Ovary (tissue), 9 donors: ENCODE data around the gene PHACTR1. TPM values are rescaled to one million over a fixed set of nuclear protein-coding genes. Genes with fewer than 3 reads are reported as not detected.

Source experiments
- DNase-seq, 5 donors: peaks; one replicate each; pipeline ENCODE4 v3.0.0-alpha.2; 2019 to 2020
- H3K27ac ChIP-seq, 2 donors: fragments of 200-600 bp; one replicate each; pipeline versions ENCODE4 v1.5.1 to v1.8.0; 2019 to 2022
- H3K27me3 ChIP-seq: fragments of 200-600 bp; one replicate; pipeline ENCODE4 v1.8.0; 2022
- H3K36me3 ChIP-seq: fragments of 200-600 bp; sonication (generic); one replicate; pipeline ENCODE4 v1.5.1; 2019
- H3K4me1 ChIP-seq: one replicate; pipeline ENCODE4 v1.8.1; 2013; ENCODE audit warnings: mild to moderate bottlenecking, moderate library complexity; ENCODE audit not compliant: insufficient read depth
- H3K4me3 ChIP-seq: fragments of 200-600 bp; sonication (generic); one replicate; pipeline ENCODE4 v1.5.1; 2017
- H3K9me3 ChIP-seq, 2 donors: fragments of 200-600 bp in 1 of 2; sonication (generic) in 1 of 2; one replicate each; pipeline versions ENCODE4 v1.5.1 to v1.8.1; 2013 to 2019; ENCODE audit warnings: mild to moderate bottlenecking in 1 of 2, moderate library complexity in 1 of 2
- CTCF ChIP-seq, 3 donors: fragments of 450-650 bp in 2 of 3; fragments of 200-600 bp in 1 of 3; IDR thresholded peaks; one replicate each; pipeline versions ENCODE4 v1.5.1 to v1.8.0; 2016 to 2022; ENCODE audit warnings: antibody characterized with exemption in 3 of 3, mild to moderate bottlenecking in 1 of 3
- EP300 ChIP-seq: sonication (generic); formaldehyde crosslinking; IDR thresholded peaks from one replicate; pipeline ENCODE4 v1.6.1; 2017; ENCODE audit warnings: antibody characterized with exemption
- POLR2A ChIP-seq: fragments of 450-650 bp; IDR thresholded peaks from one replicate; pipeline ENCODE4 v1.6.1; 2017; ENCODE audit warnings: antibody characterized with exemption, mild to moderate bottlenecking, moderate library complexity
- WGBS, 3 donors: extraction: QIAGEN DNeasy Blood & Tissue Kit in 1 of 3; methylation state at CpG; one replicate each; pipeline versions ENCODE4 v1.1.5 to v1.1.7; 2013 to 2017; 5-methylcytosine and 5-hydroxymethylcytosine counted together
- intact Hi-C, 4 donors: fragments of 100-400 bp; cut with DNase I; formaldehyde crosslinking; loops; one replicate each; pipeline versions ENCODE4 v1.11.0 to v1.15.1; 2022 to 2023
- polyA plus RNA-seq, 2 donors: library from polyadenylated mRNA; stranded (reverse); fragments of 200-250 nt in 1 of 2; fragments of 350-450 nt in 1 of 2; fragmentation: Illumina TruSeq in 1 of 2; extraction: RNeasy Lipid Tissue Mini Kit (QIAGEN cat#74804) in 1 of 2; gene quantifications; one replicate each; pipeline ENCODE4 v1.2.3, GENCODE V29; 2013 to 2014
- total RNA-seq, 7 donors: library from RNA; depleted of rRNA in 2 of 7; stranded (reverse); fragments of >200 nt in 2 of 7; fragmentation: NEBNext Ultra II Directional in 3 of 7; extraction: Animal tissue kit (Norgen Biotek cat#: 25700) in 3 of 7; gene quantifications; one replicate each; pipeline versions ENCODE4 v1.1.0 to v1.2.4, GENCODE V29; 2016 to 2023
- donor health status: DM: no; HTN: no; CAD: no; lungs with moderate emphysema.
- donor health status: DM: no; HTN: no; CAD: no.
- donor health status: Bipolar disorder and iron deficiency.
- donor health status: DM: yes; HTN: yes; CAD: no.
- donor health status: DM: no; HTN: no; CAD: no.
- donor health status: DM: yes; HTN: yes; CAD: no.

PHACTR1 gene
- total and polyA plus RNA-seq, 9 donors, result 0.48 to 10.9 (median 3.7) TPM

GRCh38 chr6:13099771-13100170, 383.2 kb downstream of the PHACTR1 start:
- Histone ChIP-seq H3K36me3 (no peaks in the 10 kb centered on the region), H3K27ac (no peak overlapping the region), H3K27me3 (no peaks in the 10 kb centered on the region), H3K9me3 (no peaks in the 10 kb centered on the region), H3K4me1 (no peaks in the 10 kb centered on the region), H3K4me3 (no peak overlapping the region)
- intact Hi-C loops, result no loop called here
- no peak for TF ChIP-seq POLR2A
- TF ChIP-seq EP300, result no peak
- no peak for TF ChIP-seq CTCF (IDR thresholded peaks at IDR 0.05)
- DNase-seq, result no peak

GRCh38 chr6:13101409-13101808, 384.8 kb downstream of the PHACTR1 start:
- Histone ChIP-seq H3K4me3 (no peak overlapping the region), H3K27me3 (no peaks in the 10 kb centered on the region), H3K4me1 (no peaks in the 10 kb centered on the region), H3K36me3 (no peaks in the 10 kb centered on the region), H3K9me3 (no peaks in the 10 kb centered on the region), H3K27ac (no peak overlapping the region)
- intact Hi-C loops, result no loop called here
- WGBS, 3 donors, result 89 to 96% (median 89%) methylated on average over 5 of the region's 5 CpGs
- TF ChIP-seq POLR2A, result no peak
- no peak for TF ChIP-seq CTCF (IDR thresholded peaks at IDR 0.05)
- no peak for TF ChIP-seq EP300
- no peak for DNase-seq

GRCh38 chr6:13101985-13102384, 385.4 kb downstream of the PHACTR1 start:
- no peak for DNase-seq
- no peaks in the 10 kb centered on the region for H3K4me1 ChIP-seq
- H3K27me3 ChIP-seq, result no peaks in the 10 kb centered on the region
- intact Hi-C loops, result no loop called here
- no peaks in the 10 kb centered on the region for H3K9me3 ChIP-seq
- no peak overlapping the region for H3K27ac ChIP-seq
- 39 to 58% (median 41%) methylated on average over 2 of the region's 2 CpGs for WGBS, 3 donors
- TF ChIP-seq POLR2A (no peak), CTCF (IDR thresholded peaks at IDR 0.05) (no peak), EP300 (no peak)
- no peaks in the 10 kb centered on the region for H3K36me3 ChIP-seq
- H3K4me3 ChIP-seq, result no peak overlapping the region

- DNase-seq, result no peak
- Histone ChIP-seq H3K9me3 (no peaks in the 10 kb centered on the region), H3K4me3 (no peak overlapping the region), H3K36me3 (no peaks in the 10 kb centered on the region), H3K27ac (no peak overlapping the region), H3K27me3 (no peaks in the 10 kb centered on the region), H3K4me1 (no peaks in the 10 kb centered on the region)
- intact Hi-C loops, result no loop called here
- TF ChIP-seq CTCF (IDR thresholded peaks at IDR 0.05) (no peak), POLR2A (no peak), EP300 (no peak)
Observed at GRCh38 chr6:13103169-13103568, 386.6 kb downstream of the PHACTR1 start.

GRCh38 chr6:13105139-13105538, 388.6 kb downstream of the PHACTR1 start:
- 92 to 96% (median 93%) methylated on average over 5 of the region's 5 CpGs for WGBS, 3 donors
- H3K36me3 ChIP-seq, result no peaks in the 10 kb centered on the region
- no peak for DNase-seq
- TF ChIP-seq CTCF (IDR thresholded peaks at IDR 0.05), result no peak
- no peak for TF ChIP-seq POLR2A
- TF ChIP-seq EP300, result no peak
- H3K27me3 ChIP-seq, result no peaks in the 10 kb centered on the region
- no peaks in the 10 kb centered on the region for H3K9me3 ChIP-seq
- H3K27ac ChIP-seq, result no peak overlapping the region
- intact Hi-C loops, result no loop called here
- no peaks in the 10 kb centered on the region for H3K4me1 ChIP-seq
- no peak overlapping the region for H3K4me3 ChIP-seq
